ENCODE data around the gene CELF1.

- no peak for TF ChIP-seq CTCF (IDR thresholded peaks at IDR 0.05)
- no peak for TF ChIP-seq POLR2A (IDR thresholded peaks at IDR 0.05)
Measured at GRCh38 chr11:47453365-47453764, 99.6 kb downstream of the CELF1 start.
